ENCODE data around the gene C1QTNF6. TPM values are rescaled to one million over a fixed set of nuclear protein-coding genes. Genes with fewer than 3 reads are reported as not detected.

Gene C1QTNF6
- total and polyA plus RNA-seq, 4 experiments from 2014 or later: 0.49 to 24.8 (median 12.0) TPM

DNA sequence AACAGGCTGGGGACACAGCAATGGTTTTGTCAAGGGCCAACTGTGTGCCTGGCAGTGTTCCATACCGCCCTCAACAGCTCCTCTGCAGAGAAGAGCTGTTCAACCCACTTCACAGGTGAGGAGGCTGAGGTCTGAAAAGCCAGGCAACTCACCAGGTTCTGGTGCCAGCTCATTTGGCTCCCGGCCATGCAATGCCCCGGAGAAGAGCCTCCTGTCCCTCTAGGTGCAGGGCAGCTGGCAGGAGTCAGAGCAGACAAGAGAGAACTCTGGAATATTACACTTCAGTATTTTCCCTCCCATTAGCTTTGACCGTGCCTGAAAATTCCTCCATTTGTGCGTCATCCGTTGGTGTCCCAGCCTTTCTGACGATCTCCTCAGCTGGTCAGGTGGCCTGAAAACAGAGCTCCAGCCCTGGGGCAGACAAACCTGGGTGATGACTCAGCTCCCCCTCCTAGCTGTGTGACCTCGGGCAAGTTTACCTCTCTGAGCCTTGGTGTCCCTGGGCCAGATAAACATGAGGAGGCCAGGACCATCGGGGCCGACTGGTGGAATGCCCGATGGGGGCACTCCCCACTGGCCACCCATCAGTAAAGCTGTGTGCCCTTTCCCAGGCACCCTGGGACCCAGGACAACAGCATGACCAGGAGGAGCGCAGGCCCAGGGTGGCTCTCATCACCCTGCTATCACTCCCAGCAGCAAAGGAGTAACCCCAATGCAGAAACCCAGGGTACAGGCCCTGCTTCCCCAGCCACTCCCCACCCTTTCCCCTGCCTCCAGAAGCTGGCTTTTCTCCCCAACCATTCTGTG lies 9.6 kb upstream of the C1QTNF6 start:
- H3K4me3 Mint-ChIP-seq: peak overlapping the region; percentile 79 to 91 (median 84)
- no peak for DNase-seq
- ChIA-PET CTCF (ENCODE audit: partially characterized antibody) (interaction anchor here (0.9 to 6.7 kb wide), 18 partner anchors 10 to 441 kb away, joined by 3 to 108 read pairs (median 6); partner anchors contain the start of genes IL2RB and RAC2), POLR2A (ENCODE audit: partially characterized antibody) (interaction anchor here (0.6 to 7.6 kb wide), 21 partner anchors 11 to 528 kb away, joined by 3 to 129 read pairs (median 10); partner anchors contain the start of genes C1QTNF6, IL2RB, KCTD17 and RAC2)
- H3K4me1 Mint-ChIP-seq: peaks cover 15 to 55% (median 33%) of the 10 kb centered on the region in 4 donors
- Histone ChIP-seq H3K4me3 (ENCODE audit: low read length in 2 of 2) (peak overlapping the region in 1 of 2 donors; percentile 44), H3K27me3 (ENCODE audit: insufficient read depth, low read length) (no peaks in the 10 kb centered on the region), H3K4me1 (ENCODE audit: insufficient read depth, low read length) (peaks cover 55% of the 10 kb centered on the region), H3K36me3 (ENCODE audit: insufficient read depth, low read length) (no peaks in the 10 kb centered on the region), H3K9me3 (ENCODE audit: control insufficient read depth in 1 of 2, low read length in 2 of 2) (no peaks in the 10 kb centered on the region), H3K27ac (ENCODE audit: low read depth, low read length) (peak overlapping the region; percentile 93)
- no peaks in the 10 kb centered on the region for H3K9me3 Mint-ChIP-seq
- H3K36me3 Mint-ChIP-seq: peaks cover 0 to 3% of the 10 kb centered on the region in 2 donors
- no peaks in the 10 kb centered on the region for H3K27me3 Mint-ChIP-seq
- H3K27ac Mint-ChIP-seq: peak overlapping the region; percentile 89 to 96 (median 93)
- intact Hi-C loops (cut with micrococcal nuclease): loop anchor here (1.0 to 10.0 kb wide), 6 partner anchors 31 to 343 kb away; no protein-coding TSS in a partner anchor

DNA sequence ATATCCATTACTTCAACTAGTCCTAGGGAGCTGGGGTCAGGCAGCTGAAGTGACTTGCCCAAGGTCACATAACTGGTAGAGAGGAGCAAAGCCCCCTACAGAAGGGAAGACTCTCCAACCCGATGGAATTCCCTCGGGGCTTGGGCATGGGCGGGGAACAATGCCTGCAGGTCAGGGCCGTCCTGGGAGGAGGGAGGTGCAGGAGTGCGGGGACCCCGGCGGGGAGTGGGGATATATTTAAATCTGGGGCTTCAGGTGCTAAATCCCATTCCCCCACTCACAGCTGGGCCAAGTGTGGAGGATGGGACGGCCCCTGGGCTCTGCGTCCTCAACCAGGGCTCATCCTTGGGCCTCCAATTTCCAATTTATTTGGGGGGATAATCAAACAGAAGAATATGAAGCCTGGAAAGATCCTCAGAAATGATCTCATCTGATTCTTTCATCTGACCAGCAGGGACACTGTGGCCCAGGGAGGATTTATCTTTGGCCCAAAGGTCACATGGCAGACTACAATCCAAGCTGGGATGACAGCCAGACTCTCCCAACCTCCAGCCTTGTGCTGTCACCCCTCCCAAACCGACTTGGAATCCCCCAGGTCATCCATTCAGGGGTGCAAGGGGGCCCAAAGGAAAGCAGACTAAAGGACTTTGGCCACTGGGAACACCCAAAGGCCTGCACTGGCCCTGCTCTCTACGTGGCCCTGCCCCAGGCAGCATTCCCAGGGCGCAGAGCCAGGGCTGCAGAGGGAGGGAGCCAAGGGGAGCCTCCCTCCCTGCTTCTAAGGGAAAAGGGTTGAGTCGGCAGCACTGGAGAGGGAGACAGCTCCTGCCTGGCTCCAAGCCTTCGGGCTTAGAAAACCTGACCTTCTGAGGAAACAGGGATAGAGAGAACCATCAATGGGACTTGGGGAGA lies 8.7 kb upstream of the C1QTNF6 start:
- Mint-ChIP-seq H3K4me1 (peaks cover 17 to 55% (median 34%) of the 10 kb centered on the region in 4 donors), H3K4me3 (peak overlapping the region in 1 of 8 donors; percentile 30), H3K27ac (peak overlapping the region in 4 of 7 donors; percentile 17 to 93 (median 74)), H3K9me3 (no peaks in the 10 kb centered on the region), H3K27me3 (no peaks in the 10 kb centered on the region), H3K36me3 (peaks cover 0 to 3% of the 10 kb centered on the region in 2 donors)
- Histone ChIP-seq H3K9me3 (ENCODE audit: control insufficient read depth in 1 of 2, low read length in 2 of 2) (no peaks in the 10 kb centered on the region), H3K27ac (ENCODE audit: low read depth, low read length) (no peak overlapping the region), H3K36me3 (ENCODE audit: insufficient read depth, low read length) (no peaks in the 10 kb centered on the region), H3K4me3 (ENCODE audit: low read length in 2 of 2) (no peak overlapping the region), H3K4me1 (ENCODE audit: insufficient read depth, low read length) (peaks cover 55% of the 10 kb centered on the region), H3K27me3 (ENCODE audit: insufficient read depth, low read length) (no peaks in the 10 kb centered on the region)
- ChIA-PET CTCF (ENCODE audit: partially characterized antibody) (interaction anchor here (0.9 to 6.7 kb wide), 17 partner anchors 10 to 440 kb away, joined by 3 to 108 read pairs (median 6); partner anchors contain the start of genes IL2RB and RAC2), POLR2A (ENCODE audit: partially characterized antibody) (interaction anchor here (0.7 to 7.6 kb wide), 13 partner anchors 10 to 120 kb away, joined by 3 to 129 read pairs (median 26); partner anchors contain the start of genes C1QTNF6, IL2RB and RAC2)
- intact Hi-C loops (cut with micrococcal nuclease): loop anchor here (10.0 kb wide), 1 partner anchor 342 kb away; no protein-coding TSS in a partner anchor
- no peak for DNase-seq

DNA sequence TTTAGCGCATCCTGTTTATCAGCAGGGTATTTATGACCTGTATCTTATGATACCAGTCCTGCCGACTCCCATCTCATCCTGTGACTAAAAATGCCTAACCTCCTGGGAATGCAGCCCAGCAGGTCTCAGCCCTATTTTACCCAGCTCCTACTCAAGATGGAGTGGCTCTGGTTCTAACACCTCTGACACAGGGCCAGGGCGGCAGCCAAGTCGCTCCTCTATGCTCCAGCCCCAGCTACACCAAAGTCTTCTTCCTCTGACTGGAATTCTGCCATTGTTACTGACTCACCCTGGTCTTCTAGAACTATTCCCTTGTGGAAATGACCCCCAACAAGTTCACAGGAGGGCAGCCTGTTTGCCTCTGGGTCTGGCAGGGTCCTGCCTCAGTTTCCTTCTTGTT lies 7.9 kb upstream of the C1QTNF6 start:
- CTCF ChIA-PET (ENCODE audit: partially characterized antibody): interaction anchor here (6.4 kb wide), 1 partner anchor 31 kb away, joined by 108 read pairs; no protein-coding TSS in a partner anchor
- peaks cover 0 to 3% of the 10 kb centered on the region in 2 donors for H3K36me3 Mint-ChIP-seq
- DNase-seq: no peak
- no peaks in the 10 kb centered on the region for H3K9me3 Mint-ChIP-seq
- Histone ChIP-seq H3K9me3 (ENCODE audit: control insufficient read depth in 1 of 2, low read length in 2 of 2) (no peaks in the 10 kb centered on the region), H3K36me3 (ENCODE audit: insufficient read depth, low read length) (no peaks in the 10 kb centered on the region), H3K4me1 (ENCODE audit: insufficient read depth, low read length) (peaks cover 55% of the 10 kb centered on the region), H3K27me3 (ENCODE audit: insufficient read depth, low read length) (no peaks in the 10 kb centered on the region), H3K4me3 (ENCODE audit: low read length in 2 of 2) (no peak overlapping the region), H3K27ac (ENCODE audit: low read depth, low read length) (no peak overlapping the region)
- H3K4me3 Mint-ChIP-seq: peak overlapping the region in 1 of 8 donors; percentile 62
- H3K4me1 Mint-ChIP-seq: peaks cover 17 to 55% (median 34%) of the 10 kb centered on the region in 4 donors
- H3K27me3 Mint-ChIP-seq: no peaks in the 10 kb centered on the region
- peak overlapping the region in 4 of 7 donors; percentile 50 to 86 (median 68) for H3K27ac Mint-ChIP-seq
- POLR2A ChIA-PET (ENCODE audit: partially characterized antibody): interaction anchor here (4.4 to 7.6 kb wide), 3 partner anchors 9 to 31 kb away, joined by 26 to 125 read pairs (median 96); partner anchors contain the start of gene C1QTNF6
- intact Hi-C loops (cut with micrococcal nuclease): loop anchor here (10.0 kb wide), 1 partner anchor 341 kb away; no protein-coding TSS in a partner anchor

DNA sequence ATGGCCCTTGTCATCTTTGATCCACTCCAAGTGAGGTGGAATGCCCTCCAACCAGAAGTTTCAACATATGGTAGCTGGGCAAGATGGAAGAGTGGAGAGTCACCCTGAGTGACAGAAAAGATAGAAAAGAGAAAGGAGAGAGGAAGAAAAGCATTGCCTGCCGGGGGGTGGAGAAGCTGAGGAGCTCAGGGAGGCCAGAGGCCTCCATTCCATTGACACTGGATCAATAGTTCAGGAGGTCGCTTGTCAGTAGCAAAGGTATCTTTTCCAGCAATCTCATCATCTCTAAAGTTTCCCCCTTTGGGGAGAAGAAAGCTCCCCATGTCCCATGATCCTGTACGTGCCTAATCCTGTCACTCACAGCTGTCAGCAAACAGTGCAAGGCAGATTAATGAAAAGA lies 6.7 kb upstream of the C1QTNF6 start:
- H3K4me3 Mint-ChIP-seq: peak overlapping the region in 1 of 8 donors; percentile 0
- Histone ChIP-seq H3K9me3 (ENCODE audit: control insufficient read depth in 1 of 2, low read length in 2 of 2) (no peaks in the 10 kb centered on the region), H3K27ac (ENCODE audit: low read depth, low read length) (no peak overlapping the region), H3K4me1 (ENCODE audit: insufficient read depth, low read length) (peaks cover 51% of the 10 kb centered on the region), H3K36me3 (ENCODE audit: insufficient read depth, low read length) (no peaks in the 10 kb centered on the region), H3K27me3 (ENCODE audit: insufficient read depth, low read length) (no peaks in the 10 kb centered on the region), H3K4me3 (ENCODE audit: low read length in 2 of 2) (no peak overlapping the region)
- peaks cover 17 to 52% (median 30%) of the 10 kb centered on the region in 4 donors for H3K4me1 Mint-ChIP-seq
- peaks cover 0 to 3% of the 10 kb centered on the region in 2 donors for H3K36me3 Mint-ChIP-seq
- CTCF ChIA-PET (ENCODE audit: partially characterized antibody): interaction anchor here (1.2 to 2.3 kb wide), 4 partner anchors 25 to 115 kb away, joined by 3 to 13 read pairs (median 6); partner anchors contain the start of gene IL2RB
- DNase-seq: no peak
- H3K9me3 Mint-ChIP-seq: no peaks in the 10 kb centered on the region
- POLR2A ChIA-PET (ENCODE audit: partially characterized antibody): interaction anchor here (0.8 to 3.6 kb wide), 12 partner anchors 8 to 116 kb away, joined by 3 to 18 read pairs (median 6); partner anchors contain the start of gene IL2RB
- intact Hi-C loops (cut with micrococcal nuclease): loop anchor here (1.0 to 10.0 kb wide), 3 partner anchors 28 to 340 kb away; no protein-coding TSS in a partner anchor
- peak overlapping the region in 6 of 7 donors; percentile 65 to 95 (median 88) for H3K27ac Mint-ChIP-seq
- no peaks in the 10 kb centered on the region for H3K27me3 Mint-ChIP-seq

DNA sequence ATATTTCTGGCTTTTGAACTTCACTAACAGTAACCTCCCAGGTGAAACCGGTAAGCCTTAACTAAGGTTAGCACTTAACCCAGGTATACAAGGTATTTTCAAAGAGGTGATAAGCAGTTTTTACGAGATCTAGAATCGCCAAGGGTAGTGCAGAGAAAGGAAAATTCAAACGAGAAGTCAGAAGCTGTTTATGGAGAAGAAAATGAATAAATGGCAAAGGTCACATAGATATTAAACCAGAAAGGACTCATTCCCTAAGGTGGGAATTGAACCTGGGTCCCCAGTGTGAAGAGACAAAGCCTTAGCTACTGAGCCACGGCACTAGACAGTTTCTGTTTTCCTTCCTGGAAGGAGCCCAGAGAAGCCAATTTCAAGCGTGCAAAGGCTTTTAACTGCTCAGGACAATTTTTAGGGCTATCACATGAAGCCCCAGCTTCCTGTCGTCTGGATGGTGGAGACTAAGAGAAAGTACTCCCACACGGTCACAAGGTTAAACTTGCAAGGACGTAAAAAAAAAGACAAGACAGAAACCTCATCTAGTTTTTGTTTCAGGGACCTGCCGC lies 5.7 kb upstream of the C1QTNF6 start:
- H3K4me3 ChIP-seq (ENCODE audit: low read length in 2 of 2): no peak overlapping the region
- H3K4me3 Mint-ChIP-seq: peak overlapping the region; percentile 49 to 82 (median 60)
- H3K9me3 ChIP-seq (ENCODE audit: control insufficient read depth in 1 of 2, low read length in 2 of 2): no peaks in the 10 kb centered on the region
- peaks cover 51% of the 10 kb centered on the region for H3K4me1 ChIP-seq (ENCODE audit: insufficient read depth, low read length)
- intact Hi-C loops (cut with micrococcal nuclease): loop anchor here (1.0 to 10.0 kb wide), 3 partner anchors 27 to 339 kb away; no protein-coding TSS in a partner anchor
- H3K4me1 Mint-ChIP-seq: peaks cover 18 to 55% (median 33%) of the 10 kb centered on the region in 4 donors
- no peaks in the 10 kb centered on the region for H3K27me3 ChIP-seq (ENCODE audit: insufficient read depth, low read length)
- H3K36me3 ChIP-seq (ENCODE audit: insufficient read depth, low read length): no peaks in the 10 kb centered on the region
- ChIA-PET CTCF (ENCODE audit: partially characterized antibody) (interaction anchor here (1.0 to 2.3 kb wide), 7 partner anchors 24 to 114 kb away, joined by 3 to 13 read pairs (median 6); partner anchors contain the start of gene IL2RB), POLR2A (ENCODE audit: partially characterized antibody) (interaction anchor here (0.8 to 3.6 kb wide), 16 partner anchors 9 to 114 kb away, joined by 3 to 18 read pairs (median 5); partner anchors contain the start of gene IL2RB)
- peak overlapping the region; percentile 17 for H3K27ac ChIP-seq (ENCODE audit: low read depth, low read length)
- no peaks in the 10 kb centered on the region for H3K27me3 Mint-ChIP-seq
- no peaks in the 10 kb centered on the region for H3K9me3 Mint-ChIP-seq
- H3K27ac Mint-ChIP-seq: peak overlapping the region; percentile 68 to 95 (median 90)
- DNase-seq: peak; percentile 41 to 63 (median 45)
- peaks cover 0 to 3% of the 10 kb centered on the region in 2 donors for H3K36me3 Mint-ChIP-seq

DNA sequence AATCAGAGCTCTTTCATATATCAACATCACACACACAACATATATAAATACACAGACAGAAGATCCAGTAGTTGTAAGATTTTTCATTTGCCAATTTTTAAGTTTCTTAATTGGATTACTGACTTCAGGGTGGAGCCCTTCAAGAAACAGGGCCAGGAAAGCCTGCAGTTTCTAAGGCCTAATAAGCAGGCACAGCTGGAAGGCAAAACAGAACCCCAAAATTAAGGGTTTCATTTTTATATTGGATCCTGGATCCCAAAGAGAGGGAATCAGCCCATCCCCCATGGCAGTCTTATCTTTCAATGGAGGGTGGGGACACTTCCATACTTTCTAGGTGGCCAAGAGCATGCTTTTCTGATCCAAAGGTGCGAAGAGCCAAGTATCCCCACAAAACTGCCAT lies 4.7 kb upstream of the C1QTNF6 start:
- Histone ChIP-seq H3K27me3 (ENCODE audit: insufficient read depth, low read length) (no peaks in the 10 kb centered on the region), H3K36me3 (ENCODE audit: insufficient read depth, low read length) (no peaks in the 10 kb centered on the region), H3K9me3 (ENCODE audit: control insufficient read depth in 1 of 2, low read length in 2 of 2) (no peaks in the 10 kb centered on the region), H3K4me1 (ENCODE audit: insufficient read depth, low read length) (peaks cover 53% of the 10 kb centered on the region), H3K27ac (ENCODE audit: low read depth, low read length) (no peak overlapping the region), H3K4me3 (ENCODE audit: low read length in 2 of 2) (peak overlapping the region in 1 of 2 donors; percentile 8)
- Mint-ChIP-seq H3K4me3 (peak overlapping the region in 2 of 8 donors; percentile 3 to 39), H3K9me3 (no peaks in the 10 kb centered on the region), H3K27me3 (no peaks in the 10 kb centered on the region), H3K36me3 (no peaks in the 10 kb centered on the region), H3K4me1 (peaks cover 14 to 53% (median 34%) of the 10 kb centered on the region in 4 donors), H3K27ac (peak overlapping the region in 4 of 7 donors; percentile 17 to 92 (median 50))
- ChIA-PET POLR2A (ENCODE audit: partially characterized antibody) (interaction anchor here (0.8 to 3.6 kb wide), 13 partner anchors 8 to 72 kb away, joined by 3 to 18 read pairs (median 5); partner anchors contain the start of gene IL2RB), CTCF (ENCODE audit: partially characterized antibody) (interaction anchor here (1.3 to 2.2 kb wide), 5 partner anchors 26 to 114 kb away, joined by 3 to 8 read pairs (median 5); no protein-coding TSS in a partner anchor)
- intact Hi-C loops (cut with micrococcal nuclease): loop anchor here (10.0 kb wide), 1 partner anchor 338 kb away; no protein-coding TSS in a partner anchor
- no peak for DNase-seq

Measured in CD4-positive, alpha-beta memory T cell (primary cell).